ENCODE data around the gene FYB1. TPM values are rescaled to one million over a fixed set of nuclear protein-coding genes. Genes with fewer than 3 reads are reported as not detected.
"Not testable (repeated sequence)": the region's sequence is repeated elsewhere in the genome, so short reads cannot be mapped to it uniquely, and the experiment has no call there.

FYB1 gene
- total RNA-seq, 1 experiment from 2014 or later: 0.46 TPM

- intact Hi-C loops (cut with micrococcal nuclease; ENCODE audit: unreplicated experiment): no loop called here
- Histone ChIP-seq H3K4me3 (ENCODE audit: low read depth in 2 of 2, low read length in 2 of 2) (no peak overlapping the region), H3K27me3 (ENCODE audit: control insufficient read depth, insufficient read depth, low read length) (peaks cover 10% of the 10 kb centered on the region; the same call in 1 of the 2 replicates), H3K9me3 (ENCODE audit: control insufficient read depth, insufficient read depth, low read depth, low read length) (no peaks in the 10 kb centered on the region), H3K27ac (ENCODE audit: low read length) (no peak overlapping the region), H3K36me3 (ENCODE audit: control insufficient read depth, insufficient read depth, low read length) (no peaks in the 10 kb centered on the region), H3K4me1 (ENCODE audit: control insufficient read depth, insufficient read depth, low read length) (no peaks in the 10 kb centered on the region)
- in situ Hi-C loops (cut with HindIII; ENCODE audit: low pct_unique_long_range_greater_than_20kb, low sequenced_read_pairs): no loop called here
- POLR2A ChIA-PET: no interaction called here
- DNase-seq (ENCODE audit: low read depth, low spot score) (no peak), ATAC-seq (no peak)
- CTCF ChIA-PET: no interaction called here
- no TSS peak for BruUV-seq (replicated peaks)
- no peak for TF ChIP-seq CTCF (IDR thresholded peaks at IDR 0.05)
- TF ChIP-seq REST (IDR thresholded peaks at IDR 0.05; ENCODE audit: insufficient read depth in 1 of 2, low read depth in 2 of 2, low read length in 1 of 2): no peak
- TF ChIP-seq SIN3A (IDR thresholded peaks at IDR 0.05; ENCODE audit: borderline replicate concordance, insufficient read depth, low read depth, low read length): no peak
- no peak for TF ChIP-seq POLR2AphosphoS5 (IDR thresholded peaks at IDR 0.05; ENCODE audit: low read depth, low read length)
- no peak for TF ChIP-seq TCF7L2 (IDR thresholded peaks at IDR 0.05; ENCODE audit: low read depth, low read length)
These were observed 33.1 kb downstream of the FYB1 start for GRCh38 chr5:39186289-39186688.

DNA sequence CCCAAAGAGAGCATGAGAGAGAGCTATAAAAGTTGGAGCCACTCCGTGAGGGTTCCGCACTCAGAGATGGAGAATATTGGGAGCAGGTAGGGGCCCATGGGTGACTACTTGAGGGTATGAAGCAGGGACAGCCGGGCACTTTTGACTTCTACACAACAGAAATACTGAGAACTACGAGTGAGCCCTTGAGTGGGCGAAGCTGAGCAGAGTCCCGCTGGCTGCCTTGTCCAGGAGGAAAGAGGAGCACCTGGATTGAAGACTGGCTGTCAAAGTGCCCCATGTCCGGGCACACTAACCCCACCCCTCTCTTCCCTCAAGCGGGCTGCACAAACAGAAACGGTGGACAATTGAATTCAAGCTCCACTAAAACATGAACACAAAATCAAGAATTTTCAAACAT is 33.6 kb downstream of the FYB1 start:
- H3K4me3 ChIP-seq (ENCODE audit: low read depth in 2 of 2, low read length in 2 of 2): no peak overlapping the region
- DNase-seq (ENCODE audit: low read depth, low spot score): no peak
- ChIA-PET POLR2A (no interaction called here), CTCF (no interaction called here)
- BruUV-seq (replicated peaks): no TSS peak
- H3K27ac ChIP-seq (ENCODE audit: low read length): no peak overlapping the region
- intact Hi-C loops (cut with micrococcal nuclease; ENCODE audit: unreplicated experiment) (no loop called here), in situ Hi-C loops (cut with HindIII; ENCODE audit: low pct_unique_long_range_greater_than_20kb, low sequenced_read_pairs) (no loop called here)
- H3K4me1 ChIP-seq (ENCODE audit: control insufficient read depth, insufficient read depth, low read length): no peaks in the 10 kb centered on the region
- no peak for TF ChIP-seq SIN3A (IDR thresholded peaks at IDR 0.05; ENCODE audit: borderline replicate concordance, insufficient read depth, low read depth, low read length)
- no peaks in the 10 kb centered on the region for H3K36me3 ChIP-seq (ENCODE audit: control insufficient read depth, insufficient read depth, low read length)
- no peaks in the 10 kb centered on the region for H3K9me3 ChIP-seq (ENCODE audit: control insufficient read depth, insufficient read depth, low read depth, low read length)
- peaks cover 5% of the 10 kb centered on the region; the same call in 1 of the 2 replicates for H3K27me3 ChIP-seq (ENCODE audit: control insufficient read depth, insufficient read depth, low read length)
- no peak for ATAC-seq

GRCh38 chr5:39179561-39179960 is 39.8 kb downstream of the FYB1 start:
- not testable (repeated sequence) for H3K9me3 ChIP-seq (ENCODE audit: control insufficient read depth, insufficient read depth, low read depth, low read length)

More at GRCh38 chr5:39179561-39179960, 39.8 kb downstream of the FYB1 start:
- DNase-seq (ENCODE audit: low read depth, low spot score); H3K27ac ChIP-seq (ENCODE audit: low read length); in situ Hi-C loops (cut with HindIII; ENCODE audit: low pct_unique_long_range_greater_than_20kb, low sequenced_read_pairs); BruUV-seq (replicated peaks); H3K36me3 ChIP-seq (ENCODE audit: control insufficient read depth, insufficient read depth, low read length); intact Hi-C loops (cut with micrococcal nuclease; ENCODE audit: unreplicated experiment); H3K4me3 ChIP-seq (ENCODE audit: low read depth in 2 of 2, low read length in 2 of 2); H3K4me1 ChIP-seq (ENCODE audit: control insufficient read depth, insufficient read depth, low read length); ATAC-seq: not testable (repeated sequence)
- H3K27me3 ChIP-seq (ENCODE audit: control insufficient read depth, insufficient read depth, low read length): peaks cover 14% of the 10 kb centered on the region
- ChIA-PET POLR2A (interaction anchor here (0.6 kb wide), 1 partner anchor 224 kb away, joined by 7 read pairs; no protein-coding TSS in a partner anchor), CTCF (interaction anchor here (0.8 kb wide), 1 partner anchor 285 kb away, joined by 5 read pairs; no protein-coding TSS in a partner anchor)

All from Panc1 (cell line).